HUES6 (cell line): Measurements from ENCODE around the gene XAF1.
A peak's percentile ranks its signal among the peaks of the same experiment; 100 is the strongest.

Source experiments
- H3K27ac ChIP-seq: 2 replicates; pipeline ENCODE4 v1.7.0; 2013; ENCODE audit warnings: low read depth, mild to moderate bottlenecking, low read length, inconsistent platforms
- H3K27me3 ChIP-seq: 2 replicates; pipeline ENCODE4 v1.6.1; 2013; ENCODE audit warnings: low read length; ENCODE audit not compliant: control insufficient read depth, insufficient read depth
- H3K36me3 ChIP-seq: 2 replicates; pipeline ENCODE4 v1.6.1; 2013; ENCODE audit warnings: low read length; ENCODE audit not compliant: control insufficient read depth, insufficient read depth
- H3K4me1 ChIP-seq: 2 replicates; pipeline ENCODE4 v1.6.1; 2013; ENCODE audit warnings: low read length; ENCODE audit not compliant: control insufficient read depth, insufficient read depth
- H3K4me3 ChIP-seq: 2 replicates; pipeline ENCODE4 v1.5.1; 2013; ENCODE audit warnings: low read depth, low read length
- H3K9ac ChIP-seq: one replicate; pipeline ENCODE4 v1.6.1; 2013; ENCODE audit warnings: mild to moderate bottlenecking, low read length
- H3K9me3 ChIP-seq: 2 replicates; pipeline ENCODE4 v1.6.1; 2013; ENCODE audit warnings: low read depth, low read length; ENCODE audit not compliant: control insufficient read depth, insufficient read depth

Gene XAF1, protein sequence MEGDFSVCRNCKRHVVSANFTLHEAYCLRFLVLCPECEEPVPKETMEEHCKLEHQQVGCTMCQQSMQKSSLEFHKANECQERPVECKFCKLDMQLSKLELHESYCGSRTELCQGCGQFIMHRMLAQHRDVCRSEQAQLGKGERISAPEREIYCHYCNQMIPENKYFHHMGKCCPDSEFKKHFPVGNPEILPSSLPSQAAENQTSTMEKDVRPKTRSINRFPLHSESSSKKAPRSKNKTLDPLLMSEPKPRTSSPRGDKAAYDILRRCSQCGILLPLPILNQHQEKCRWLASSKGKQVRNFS

DNA sequence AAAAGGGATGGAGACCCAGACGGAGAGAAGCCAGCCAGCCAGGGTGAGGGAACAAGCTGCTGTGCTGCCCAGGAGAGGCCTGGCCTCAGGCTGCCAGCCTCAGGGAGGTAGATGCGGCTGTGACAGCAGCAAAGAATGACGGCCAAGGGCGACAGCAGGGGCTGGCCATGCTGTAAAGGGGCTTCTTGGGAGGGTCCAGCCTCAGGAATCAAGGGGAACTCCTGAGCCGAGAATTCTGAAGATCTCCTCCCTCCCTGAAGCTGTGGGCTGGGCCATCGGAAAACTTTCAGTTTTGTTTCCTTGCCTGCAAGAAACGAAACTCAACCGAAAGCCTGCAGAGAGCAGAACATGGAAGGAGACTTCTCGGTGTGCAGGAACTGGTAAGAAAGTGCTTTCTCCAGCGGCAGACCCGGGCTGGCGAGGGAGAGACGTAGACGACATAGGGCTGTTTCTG is at the start of gene XAF1:
XAF1 (plus strand) TSS at position 316 of the 454 bp plus-strand sequence; CDS start at position 349, 33 bp downstream.
- no peak within 1 kb of the TSS for H3K9ac ChIP-seq
- H3K9me3 ChIP-seq: no peaks in the 10 kb centered on the region
- H3K4me3 ChIP-seq: no peak within 1 kb of the TSS
- no peaks in the 10 kb centered on the region; the same call in 1 of the 2 replicates for H3K27me3 ChIP-seq
- no peaks in the 10 kb centered on the region for H3K36me3 ChIP-seq
- peaks cover 28% of the 10 kb centered on the region for H3K4me1 ChIP-seq
- H3K27ac ChIP-seq: no peak within 1 kb of the TSS

DNA sequence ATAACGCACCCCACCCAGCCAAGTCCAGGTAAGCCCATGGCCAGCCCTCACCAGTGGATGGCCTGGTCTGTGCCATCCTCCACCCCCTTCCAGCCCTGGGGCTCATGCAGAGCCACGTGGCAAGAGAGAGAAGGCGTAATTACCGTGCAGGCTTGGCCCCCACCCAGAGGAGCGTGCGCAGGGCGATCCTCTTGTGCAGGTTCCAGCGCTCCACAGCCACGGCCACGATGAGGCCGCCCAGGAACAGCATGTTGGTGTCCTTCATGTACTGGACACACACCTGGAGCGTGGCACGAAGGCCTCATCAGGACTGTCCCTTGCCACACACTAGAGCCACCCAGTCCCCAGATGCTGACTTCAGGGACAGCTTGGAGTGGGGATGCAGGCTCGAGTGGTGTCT is 49.3 kb upstream of the XAF1 start:
- H3K9me3 ChIP-seq: no peaks in the 10 kb centered on the region
- H3K27ac ChIP-seq: no peak overlapping the region
- H3K36me3 ChIP-seq: no peaks in the 10 kb centered on the region
- H3K4me1 ChIP-seq: 0 out of 2 replicates have a peak, but pooled peaks cover 2% of the 10 kb centered on the region
- H3K9ac ChIP-seq: no peak overlapping the region
- H3K4me3 ChIP-seq: no peak overlapping the region
- peaks cover 18% of the 10 kb centered on the region; the same call in 1 of the 2 replicates for H3K27me3 ChIP-seq

DNA sequence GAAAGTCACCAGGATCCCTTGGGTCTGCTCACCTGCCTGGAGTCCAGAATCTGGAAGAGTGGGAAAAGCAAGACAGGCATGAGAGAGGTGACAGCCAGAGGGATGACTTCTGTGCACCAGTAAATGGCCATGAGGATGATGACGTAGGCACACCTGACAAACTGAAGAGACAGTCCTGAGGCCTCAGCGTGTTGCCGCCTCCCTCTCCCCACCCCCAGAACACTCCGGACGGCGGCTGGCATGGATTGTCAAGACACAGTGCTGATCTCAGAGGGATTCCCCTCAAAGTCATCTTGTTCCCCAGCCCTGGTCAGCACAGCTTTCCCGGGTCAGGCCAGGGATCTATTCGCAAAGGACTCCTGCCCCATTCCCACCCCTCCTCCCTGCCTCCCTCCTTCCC is 48.9 kb upstream of the XAF1 start:
- Histone ChIP-seq H3K9me3 (no peaks in the 10 kb centered on the region), H3K9ac (no peak overlapping the region), H3K27me3 (peaks cover 22% of the 10 kb centered on the region), H3K4me1 (peaks cover under 1% of the 10 kb centered on the region; the same call in 1 of the 2 replicates), H3K36me3 (no peaks in the 10 kb centered on the region), H3K4me3 (no peak overlapping the region), H3K27ac (no peak overlapping the region)

DNA sequence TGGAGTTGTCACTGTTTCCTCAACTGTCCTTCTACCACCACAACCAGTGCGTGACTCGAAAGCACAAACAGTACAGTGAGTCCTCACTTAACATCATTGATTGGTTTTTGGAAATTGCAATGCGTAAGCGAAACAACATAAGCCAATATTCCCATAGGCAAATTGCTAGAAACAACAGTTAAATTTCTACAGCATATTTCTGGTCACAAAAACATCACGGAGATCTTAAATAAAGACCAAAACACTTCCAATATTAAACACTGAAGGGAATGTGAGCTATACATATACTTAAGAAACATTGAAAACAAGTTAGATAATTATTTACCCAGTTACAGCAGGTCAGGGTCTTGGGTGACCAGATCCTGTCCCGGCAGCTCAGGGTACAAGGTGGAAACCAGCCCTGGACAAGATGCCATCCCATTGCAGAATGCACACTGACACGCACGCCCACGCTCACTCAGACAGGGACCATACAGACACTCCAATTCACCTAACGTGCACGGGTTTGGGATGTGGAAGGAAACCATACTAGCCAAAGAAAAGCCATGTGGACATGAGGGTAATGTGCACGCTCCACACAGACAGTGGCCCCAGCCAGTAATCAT is 47.4 kb upstream of the XAF1 start:
- Histone ChIP-seq H3K4me1 (peaks cover 11% of the 10 kb centered on the region), H3K9me3 (no peaks in the 10 kb centered on the region)

DNA sequence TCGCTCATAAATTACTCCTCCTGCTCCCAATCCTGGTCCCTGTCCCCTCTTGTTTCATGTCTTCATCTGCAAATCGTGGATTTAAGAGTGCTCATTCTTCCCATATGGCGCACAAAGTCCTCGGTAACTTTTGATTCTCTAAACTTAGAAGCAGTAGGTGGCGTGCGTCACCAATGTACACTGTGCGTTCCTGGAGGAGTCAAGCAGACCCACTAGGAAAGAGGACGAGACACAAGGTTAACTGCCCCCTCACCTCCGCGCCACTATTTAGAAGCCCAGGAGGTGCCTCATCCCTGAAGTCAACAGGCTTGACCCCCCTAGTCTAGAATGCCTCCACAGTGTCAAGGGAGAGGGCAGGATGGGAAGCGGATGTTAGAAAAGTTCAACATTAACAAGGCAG is 45.5 kb upstream of the XAF1 start:
- H3K4me3 ChIP-seq: no peak overlapping the region
- peaks cover 45% of the 10 kb centered on the region for H3K27me3 ChIP-seq
- no peaks in the 10 kb centered on the region for H3K36me3 ChIP-seq
- H3K9me3 ChIP-seq: no peaks in the 10 kb centered on the region
- H3K27ac ChIP-seq: no peak overlapping the region
- H3K4me1 ChIP-seq: peaks cover 11% of the 10 kb centered on the region
- H3K9ac ChIP-seq: no peak overlapping the region

More for the DNA sequence above, 47.4 kb upstream of the XAF1 start:
- no peak overlapping the region for H3K9ac ChIP-seq
- no peak overlapping the region for H3K4me3 ChIP-seq
- no peak overlapping the region for H3K27ac ChIP-seq
- H3K36me3 ChIP-seq: no peaks in the 10 kb centered on the region
- peaks cover 36% of the 10 kb centered on the region for H3K27me3 ChIP-seq

DNA sequence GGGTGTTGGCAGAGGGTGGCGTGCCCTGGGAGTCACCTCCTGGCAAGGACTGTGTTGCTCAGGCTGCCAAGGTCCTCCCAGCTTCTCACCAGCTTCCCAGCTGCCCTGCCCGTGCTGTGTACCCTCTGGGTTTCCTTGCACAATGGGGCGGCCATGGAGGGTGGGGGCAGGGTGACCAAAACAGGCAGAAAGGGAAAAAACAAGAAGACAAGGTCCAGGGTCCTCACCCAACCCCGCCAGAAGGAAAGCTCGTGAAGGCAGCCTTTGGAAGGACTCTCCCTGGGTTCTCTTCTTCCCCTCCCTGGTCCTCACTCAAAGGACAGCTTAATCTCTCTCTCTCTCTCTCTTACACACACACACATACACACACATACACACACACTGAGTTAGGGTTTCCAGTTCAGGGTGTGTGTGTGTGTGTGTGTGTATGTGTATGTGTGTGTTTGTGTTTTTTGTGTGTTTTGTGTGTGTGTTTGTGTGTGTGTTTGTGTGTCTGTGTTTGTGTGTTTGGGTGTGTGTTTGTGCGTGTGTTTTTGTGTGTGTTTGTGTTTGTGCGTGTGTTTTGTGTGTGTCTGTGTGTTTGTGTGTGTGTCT is 44.7 kb upstream of the XAF1 start:
- peaks cover 11% of the 10 kb centered on the region for H3K4me1 ChIP-seq
- H3K36me3 ChIP-seq: no peaks in the 10 kb centered on the region
- no peak overlapping the region for H3K4me3 ChIP-seq
- no peak overlapping the region for H3K9ac ChIP-seq
- no peak overlapping the region for H3K27ac ChIP-seq
- peaks cover 39% of the 10 kb centered on the region for H3K27me3 ChIP-seq
- no peaks in the 10 kb centered on the region for H3K9me3 ChIP-seq

DNA sequence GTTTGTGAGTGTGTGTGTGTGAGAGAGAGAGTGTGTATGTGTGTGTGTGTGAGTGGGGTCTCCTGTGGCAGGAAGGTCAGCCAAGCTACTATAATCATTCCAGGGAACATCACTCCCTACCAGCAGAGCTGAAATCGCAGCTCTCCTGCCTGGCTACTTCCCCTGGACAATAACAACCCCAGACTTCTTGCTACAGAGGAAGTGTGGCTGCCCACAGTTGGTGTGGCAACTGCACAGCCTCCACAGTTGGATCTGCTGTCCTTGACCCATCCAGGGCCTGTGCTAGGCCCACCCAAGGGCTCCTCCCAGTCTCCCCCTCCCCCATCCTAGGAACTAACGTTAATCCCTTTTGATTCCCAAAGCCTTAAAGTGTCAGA is 44.2 kb upstream of the XAF1 start:
- H3K27ac ChIP-seq: no peak overlapping the region
- peaks cover 11% of the 10 kb centered on the region for H3K4me1 ChIP-seq
- H3K27me3 ChIP-seq: peaks cover 36% of the 10 kb centered on the region
- no peak overlapping the region for H3K4me3 ChIP-seq
- no peak overlapping the region for H3K9ac ChIP-seq
- H3K36me3 ChIP-seq: no peaks in the 10 kb centered on the region
- no peaks in the 10 kb centered on the region for H3K9me3 ChIP-seq

DNA sequence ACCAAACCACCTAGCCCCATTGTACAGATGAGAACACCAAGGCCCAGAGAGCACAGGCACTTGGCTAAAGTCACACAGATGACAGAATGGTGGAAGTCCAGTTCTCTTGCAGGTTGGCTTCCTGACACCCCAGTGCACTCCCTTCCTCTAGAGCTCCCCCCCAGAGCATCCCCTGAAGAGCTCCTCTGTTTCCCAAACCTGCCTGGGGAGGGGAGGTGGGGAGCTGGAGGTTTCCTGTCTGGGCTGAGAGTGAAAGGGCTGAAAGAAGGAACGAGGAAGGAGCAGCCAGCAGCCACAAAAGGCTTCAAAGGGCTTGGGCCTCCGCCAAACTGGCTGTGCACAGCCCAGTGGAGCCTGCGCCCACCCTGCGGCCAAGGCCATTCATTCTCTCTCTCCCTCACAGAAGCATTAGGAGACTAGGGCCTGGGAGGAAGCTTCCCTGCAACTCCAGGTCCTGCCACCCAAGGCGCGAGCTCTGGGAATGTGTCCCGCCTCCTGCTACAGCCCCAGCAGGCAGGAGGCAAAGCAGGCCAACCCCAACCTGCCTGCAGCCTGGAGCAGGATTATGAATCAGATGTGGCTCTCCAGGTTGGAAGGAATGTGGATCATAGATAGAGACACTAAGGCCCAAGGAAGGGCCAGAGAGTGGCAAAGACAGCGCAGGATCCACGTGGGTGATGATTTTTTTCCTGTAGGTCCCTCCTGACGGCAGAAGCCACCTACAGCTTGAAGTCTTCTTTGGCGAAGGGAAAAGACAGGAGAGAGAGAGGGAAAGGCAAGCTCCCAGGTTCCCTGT is 43.6 kb upstream of the XAF1 start:
- H3K4me3 ChIP-seq: peak overlapping the region; percentile 68
- H3K4me1 ChIP-seq: peaks cover 11% of the 10 kb centered on the region
- no peaks in the 10 kb centered on the region for H3K36me3 ChIP-seq
- H3K9ac ChIP-seq: no peak overlapping the region
- H3K27ac ChIP-seq: no peak overlapping the region
- no peaks in the 10 kb centered on the region for H3K9me3 ChIP-seq
- peaks cover 33% of the 10 kb centered on the region for H3K27me3 ChIP-seq

DNA sequence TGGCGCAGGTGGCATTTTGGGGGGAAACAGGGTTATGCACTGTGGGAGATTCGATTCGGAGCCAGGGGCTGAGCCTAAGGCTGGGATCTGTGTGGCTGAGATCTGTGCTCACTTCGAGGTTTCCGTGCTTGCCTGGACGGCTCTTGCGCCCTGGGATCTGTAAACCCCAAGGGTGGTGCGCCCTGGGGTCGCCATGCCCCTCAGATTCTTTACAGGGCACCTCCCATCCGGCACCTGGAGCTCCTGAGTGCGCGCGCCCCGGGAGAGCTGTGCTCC is 43.1 kb upstream of the XAF1 start:
- Histone ChIP-seq H3K4me3 (peak overlapping the region; percentile 68), H3K9me3 (no peaks in the 10 kb centered on the region), H3K9ac (peak overlapping the region; percentile 48), H3K27me3 (peaks cover 33% of the 10 kb centered on the region), H3K4me1 (peaks cover 11% of the 10 kb centered on the region), H3K27ac (no peak overlapping the region), H3K36me3 (no peaks in the 10 kb centered on the region)

DNA sequence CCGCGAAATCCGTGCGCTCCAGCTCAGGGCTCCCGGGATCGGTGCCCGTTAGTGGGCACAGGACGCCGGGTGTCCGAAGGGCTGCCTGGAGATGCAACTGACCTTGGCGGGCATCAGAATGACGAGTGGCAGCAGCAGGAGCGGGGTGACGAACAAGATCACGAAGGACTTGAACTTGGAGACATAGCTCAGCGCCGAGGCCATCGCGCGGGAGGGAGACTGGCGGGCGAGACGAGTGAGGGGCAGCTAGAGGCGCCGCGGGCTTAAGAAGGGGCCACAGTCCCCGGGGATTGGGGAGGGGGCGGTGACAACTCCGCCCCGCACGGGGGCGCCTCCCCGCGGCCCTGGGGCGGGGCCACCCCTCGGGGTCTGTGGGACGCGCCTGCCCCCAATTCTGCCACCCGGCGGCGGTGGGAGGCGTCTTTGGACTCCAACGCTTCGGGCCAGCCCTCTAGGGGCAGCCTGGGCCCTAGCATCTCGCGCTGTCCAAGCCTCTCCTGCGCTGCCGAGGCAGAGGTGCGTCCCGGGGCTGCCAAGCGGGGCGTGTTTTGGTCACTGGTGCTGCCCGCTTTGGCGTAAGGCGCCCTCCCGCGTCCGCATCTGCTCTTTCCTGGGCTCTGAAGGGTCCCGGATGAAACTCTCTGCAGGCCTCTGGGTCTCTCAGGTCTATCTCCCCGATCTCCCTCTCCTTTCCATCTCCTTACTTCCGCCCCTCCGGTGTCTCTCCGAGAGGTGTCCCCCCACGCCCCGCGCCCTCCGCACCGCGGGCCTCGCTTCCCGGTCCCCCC is 42.5 kb upstream of the XAF1 start, which contains the start of gene SLC13A5:
SLC13A5 (minus strand) TSS at position 240 of the 788 bp plus-strand sequence; CDS start at position 204, 36 bp downstream.
- Histone ChIP-seq H3K27me3 (peaks cover 33% of the 10 kb centered on the region), H3K4me1 (peaks cover 11% of the 10 kb centered on the region), H3K36me3 (no peaks in the 10 kb centered on the region), H3K9ac (peak within 1 kb of the TSS; percentile 51), H3K4me3 (peak within 1 kb of the TSS; percentile 68), H3K27ac (no peak within 1 kb of the TSS), H3K9me3 (no peaks in the 10 kb centered on the region)
